Endothelial cell of umbilical vein (primary cell): ENCODE results near the gene AJUBA. TPM values are rescaled to one million over a fixed set of nuclear protein-coding genes. Genes with fewer than 3 reads are reported as not detected.

ENCODE experiments used
- BruUV-seq: library from RNA; stranded (reverse); fragments of 400-500 nt; replicated peaks from 2 replicates; lab custom pipeline; 2021; lab: Mats Ljungman, UMichigan
- CTCF ChIA-PET: fragments of 300-600, 350-600 bp; sonication (Branson Sonifier 250); formaldehyde crosslinking; loops from one replicate; lab custom pipeline; 2021; ENCODE audit warnings: antibody characterized with exemption, inconsistent platforms; lab: Charles Lee
- POLR2A ChIA-PET: fragments of 300-600, 350-600 bp; sonication (Branson Sonifier 250); formaldehyde crosslinking; loops from one replicate; lab custom pipeline; 2021; ENCODE audit warnings: antibody characterized with exemption, inconsistent platforms; lab: Charles Lee
- DNase-seq: peaks from one replicate; pipeline ENCODE4 v3.0.0-alpha.2; 2011; ENCODE audit warnings: low read depth, low spot score
- FAIRE-seq: peaks from 2 replicates; lab custom pipeline; 2011; peaks lifted over from hg19 to GRCh38; lab: Jason Lieb, UNC
- H2AFZ ChIP-seq: 2 replicates; pipeline ENCODE4 v1.6.0; 2012; ENCODE audit warnings: low read depth, low read length, control low read depth, inconsistent platforms
- H3K27ac ChIP-seq: 2 replicates; pipeline ENCODE4 v1.5.1; 2011; ENCODE audit warnings: low read depth, mild to moderate bottlenecking, control low read depth, low read length, moderate library complexity; ENCODE audit not compliant: insufficient read depth
- H3K27me3 ChIP-seq, 2 experiments: 2 replicates each; pipeline versions ENCODE4 v1.6.0 to v1.6.1; 2011; ENCODE audit warnings: low read length in 2 of 2, mixed read lengths in 1 of 2; ENCODE audit not compliant: control insufficient read depth in 2 of 2, insufficient read depth in 2 of 2
- H3K36me3 ChIP-seq, 2 experiments: 2 replicates in 1 of 2; 3 replicates in 1 of 2; pipeline ENCODE4 v1.5.1; 2011; ENCODE audit warnings: low read length in 2 of 2, mild to moderate bottlenecking in 1 of 2, moderate library complexity in 1 of 2; ENCODE audit not compliant: control insufficient read depth in 2 of 2, insufficient read depth in 2 of 2; ENCODE audit errors: extremely low read depth in 1 of 2
- H3K4me1 ChIP-seq: 3 replicates; pipeline ENCODE4 v1.5.1; 2011; ENCODE audit warnings: mild to moderate bottlenecking, low read length; ENCODE audit not compliant: control insufficient read depth, insufficient read depth; ENCODE audit errors: extremely low read depth
- H3K4me2 ChIP-seq: 2 replicates; pipeline ENCODE4 v1.6.1; 2011; ENCODE audit warnings: low read length, control low read depth, mixed read lengths; ENCODE audit not compliant: insufficient read depth
- H3K4me3 ChIP-seq, 3 experiments: fragments of 200-600 bp in 1 of 3; sonication (generic), shearing (Covaris generic) in 1 of 3; replicated peaks in 1 of 3; 2 replicates each; pipeline ENCODE4 v1.5.1; 2011 to 2016; ENCODE audit warnings: control low read depth in 3 of 3, low read length in 3 of 3, mild to moderate bottlenecking in 2 of 3, inconsistent platforms in 1 of 3, low read depth in 1 of 3, moderate library complexity in 1 of 3; ENCODE audit not compliant: insufficient read depth in 1 of 3
- H3K79me2 ChIP-seq: 2 replicates; pipeline ENCODE4 v1.6.0; 2012; ENCODE audit warnings: low read length, inconsistent platforms; ENCODE audit not compliant: control insufficient read depth, insufficient read depth
- H3K9ac ChIP-seq: replicated peaks from 2 replicates; pipeline ENCODE3; 2011; ENCODE audit warnings: low read length, control low read depth; ENCODE audit not compliant: insufficient read depth; ENCODE audit errors: extremely low read depth
- H3K9me1 ChIP-seq: replicated peaks from 3 replicates; pipeline ENCODE4 v1.6.0; 2011; ENCODE audit warnings: mild to moderate bottlenecking, low read length; ENCODE audit not compliant: control insufficient read depth, insufficient read depth; ENCODE audit errors: extremely low read depth
- H3K9me3 ChIP-seq: replicated peaks from 2 replicates; pipeline ENCODE4 v1.5.1; 2012; ENCODE audit warnings: low read length, inconsistent platforms; ENCODE audit not compliant: control insufficient read depth, insufficient read depth
- H4K20me1 ChIP-seq: replicated peaks from 2 replicates; pipeline ENCODE3; 2011; ENCODE audit warnings: mild to moderate bottlenecking, low read length; ENCODE audit not compliant: control insufficient read depth, insufficient read depth; ENCODE audit errors: extremely low read depth
- CTCF ChIP-seq, 2 donors: IDR thresholded peaks; 1 replicate in 1 of 2; 2 replicates in 1 of 2; pipeline ENCODE4 v1.5.1; 2011; ENCODE audit warnings: low read length in 2 of 2, mild to moderate bottlenecking in 2 of 2, moderate library complexity in 2 of 2, control low read depth in 1 of 2, inconsistent platforms in 1 of 2, low read depth in 1 of 2; ENCODE audit not compliant: insufficient read depth in 1 of 2; ENCODE audit errors: extremely low read depth in 1 of 2
- EZH2 ChIP-seq: IDR thresholded peaks from 2 replicates; pipeline ENCODE4 v1.6.1; 2012; ENCODE audit warnings: borderline replicate concordance, low read depth, mild to moderate bottlenecking, moderate library complexity, low read length, inconsistent platforms; ENCODE audit not compliant: severe bottlenecking
- FOS ChIP-seq: IDR thresholded peaks from 2 replicates; pipeline ENCODE4 v1.6.1; 2011; ENCODE audit warnings: mild to moderate bottlenecking, low read length, moderate library complexity, borderline replicate concordance; ENCODE audit not compliant: insufficient read depth
- GATA2 ChIP-seq: IDR thresholded peaks from 2 replicates; pipeline ENCODE4 v1.7.0; 2011; ENCODE audit warnings: low read depth, mild to moderate bottlenecking, moderate library complexity, mixed read lengths, low read length; ENCODE audit not compliant: insufficient read length, insufficient read depth
- JUN ChIP-seq: IDR thresholded peaks from 2 replicates; pipeline ENCODE4 v1.6.1; 2011; ENCODE audit warnings: borderline replicate concordance, low read depth; ENCODE audit not compliant: insufficient read length, insufficient read depth
- MAX ChIP-seq: IDR thresholded peaks from 2 replicates; pipeline ENCODE4 v1.6.1; 2011; ENCODE audit not compliant: insufficient read depth, insufficient read length
- MYC ChIP-seq: IDR thresholded peaks from one replicate; pipeline ENCODE4 v1.6.1; 2011; ENCODE audit warnings: mild to moderate bottlenecking, low read depth, low read length
- POLR2A ChIP-seq: IDR thresholded peaks from 2 replicates; pipeline ENCODE4 v1.6.1; 2012; ENCODE audit warnings: low read depth, mild to moderate bottlenecking, control low read depth, low read length
- POLR2AphosphoS5 ChIP-seq: IDR thresholded peaks from 2 replicates; pipeline ENCODE4 v1.6.1; 2012; ENCODE audit warnings: low read depth, mild to moderate bottlenecking, control low read depth, low read length, moderate library complexity; ENCODE audit not compliant: insufficient read depth
- dilution Hi-C: fragments of 300-500 bp; cut with MboI; formaldehyde crosslinking; loops from one replicate; pipeline ENCODE4 v1.15.0; 2019; ENCODE audit warnings: low sequenced_read_pairs; ENCODE audit not compliant: extremely low pct_ligation_motif_present
- intact Hi-C: fragments of 100-400 bp; cut with micrococcal nuclease; formaldehyde crosslinking; loops from one replicate; pipeline ENCODE4 v1.10.0; 2022
- polyA plus RNA-seq, 4 experiments: library from polyadenylated mRNA; depleted of rRNA in 3 of 4; stranded (reverse) in 3 of 4; unstranded in 1 of 4; fragments of >200 nt; gene quantifications; 2 replicates each; pipeline versions ENCODE4 v1.2.1 to v1.2.3, GENCODE V29; 2011 to 2012; ENCODE audit warnings: missing spikeins in 1 of 4
- total RNA-seq: library from RNA; stranded (reverse); gene quantifications from 2 replicates; pipeline ENCODE4 v1.2.3, GENCODE V29; 2021

The AJUBA gene
- total and polyA plus RNA-seq, 2 donors (not counting 3 experiments of a cell fraction or from before 2014, with no cell fraction given) = 50.0 to 61.7 TPM

- POLR2A ChIA-PET = no interaction called here
- BruUV-seq = no TSS peak
- CTCF ChIA-PET = interaction anchor here (0.9 to 2.9 kb wide), 3 partner anchors 11 to 31 kb away, joined by 3 to 13 read pairs (median 3); no protein-coding TSS in a partner anchor
These were observed 35.8 kb upstream of the AJUBA start for GRCh38 chr14:23018107-23018506.

More at GRCh38 chr14:23018107-23018506, 35.8 kb upstream of the AJUBA start:
- Histone ChIP-seq H3K4me2 (no peak overlapping the region), H3K4me3 (no peak overlapping the region), H3K4me1 (no peaks in the 10 kb centered on the region), H3K79me2 (no peaks in the 10 kb centered on the region), H3K9me3 (no peaks in the 10 kb centered on the region), H2AFZ (no peak overlapping the region), H3K27me3 (no peaks in the 10 kb centered on the region), H4K20me1 (no peaks in the 10 kb centered on the region), H3K36me3 (no peaks in the 10 kb centered on the region), H3K27ac (no peak overlapping the region), H3K9ac (no peak overlapping the region), H3K9me1 (no peaks in the 10 kb centered on the region)
- no peak for FAIRE-seq
- intact Hi-C loops = no loop called here
- dilution Hi-C loops = no loop called here
- DNase-seq = no peak
- TF ChIP-seq JUN (no peak), FOS (no peak), POLR2AphosphoS5 (no peak), CTCF (IDR thresholded peaks at IDR 0.05; ENCODE audit: extremely low read depth in 1 of 2, insufficient read depth in 1 of 2, low read depth in 1 of 2, low read length in 2 of 2) (no peak), MYC (no peak), MAX (no peak), GATA2 (no peak), EZH2 (no peak), POLR2A (no peak)
